HG03280 (cell line): ENCODE measurements around the gene ARHGAP22.

Experiments used
- ATAC-seq: cut with Tn5 transposase; IDR thresholded peaks from one replicate; pipeline ENCODE4 v1.9.1; 2021; ENCODE audit warnings: mild to moderate bottlenecking, moderate library complexity; ENCODE audit not compliant: unreplicated experiment

The ARHGAP22 gene

GRCh38 chr10:48481385-48481784 lies 123.5 kb downstream of the ARHGAP22 start:
- ATAC-seq: no peak

GRCh38 chr10:48480397-48481374 lies 124.2 kb downstream of the ARHGAP22 start:
- no peak for ATAC-seq

GRCh38 chr10:48478980-48479811 lies 125.7 kb downstream of the ARHGAP22 start:
- ATAC-seq: no peak

- no peak for ATAC-seq
These were observed 126.4 kb downstream of the ARHGAP22 start for GRCh38 chr10:48478469-48478868.

- no peak for ATAC-seq
These were observed 127.3 kb downstream of the ARHGAP22 start for GRCh38 chr10:48477616-48478015.

GRCh38 chr10:48477141-48477540 lies 127.7 kb downstream of the ARHGAP22 start:
- ATAC-seq: no peak

- ATAC-seq: no peak
These were observed 128.4 kb downstream of the ARHGAP22 start for GRCh38 chr10:48476279-48476982.

- ATAC-seq: no peak
These were observed 129.0 kb downstream of the ARHGAP22 start for GRCh38 chr10:48475943-48476278.

- no peak for ATAC-seq
These were observed 130.0 kb downstream of the ARHGAP22 start for GRCh38 chr10:48474765-48475365.

- no peak for ATAC-seq
These were observed 131.2 kb downstream of the ARHGAP22 start for GRCh38 chr10:48473704-48474103.

GRCh38 chr10:48472501-48473069 lies 132.3 kb downstream of the ARHGAP22 start:
- ATAC-seq: no peak

- no peak for ATAC-seq
These were observed 133.7 kb downstream of the ARHGAP22 start for GRCh38 chr10:48470893-48471805.

- ATAC-seq: no peak
These were observed 134.6 kb downstream of the ARHGAP22 start for GRCh38 chr10:48470115-48470892.

- ATAC-seq: no peak
These were observed 135.3 kb downstream of the ARHGAP22 start for GRCh38 chr10:48469516-48470020.

- ATAC-seq: no peak
These were observed 135.9 kb downstream of the ARHGAP22 start for GRCh38 chr10:48468866-48469511.

- ATAC-seq: no peak
These were observed 136.6 kb downstream of the ARHGAP22 start for GRCh38 chr10:48468130-48468790.

GRCh38 chr10:48467669-48468068 lies 137.2 kb downstream of the ARHGAP22 start:
- no peak for ATAC-seq
